ENCODE data around the gene ABR.

Gene ABR

DNA sequence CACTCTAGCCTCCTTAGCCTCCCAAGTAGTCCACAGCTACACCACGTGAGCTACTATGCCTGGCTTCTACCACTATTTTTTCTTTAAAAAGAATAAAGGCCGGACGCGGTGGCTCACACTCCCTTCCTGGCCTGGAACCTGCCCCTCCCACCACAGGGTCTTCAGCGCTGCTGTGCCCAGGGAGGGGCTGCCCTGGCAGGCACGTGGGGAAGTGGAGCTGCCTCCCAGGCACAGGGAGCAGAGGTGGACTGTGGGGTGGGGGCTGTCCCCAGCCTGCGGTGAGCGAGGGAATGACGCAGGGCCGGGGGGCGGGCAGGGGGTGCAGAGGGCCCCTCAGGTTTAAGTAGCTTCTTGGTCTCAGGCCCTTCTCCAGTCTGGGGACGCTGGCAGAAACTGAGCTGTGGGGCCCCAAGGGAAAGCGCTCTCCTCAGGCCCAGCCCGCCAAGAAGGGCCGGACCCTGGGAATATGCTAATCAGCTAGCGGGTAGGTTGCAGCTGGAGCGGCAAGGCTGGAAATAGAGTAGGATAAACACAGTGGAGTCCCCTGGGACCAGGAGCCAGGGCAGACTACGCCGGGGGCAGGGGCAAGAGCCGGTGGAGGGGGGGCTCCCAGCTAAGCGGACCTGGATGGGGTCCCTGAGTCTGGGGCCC lies 136.1 kb downstream of the ABR start:
- DNase-seq = no peak

DNA sequence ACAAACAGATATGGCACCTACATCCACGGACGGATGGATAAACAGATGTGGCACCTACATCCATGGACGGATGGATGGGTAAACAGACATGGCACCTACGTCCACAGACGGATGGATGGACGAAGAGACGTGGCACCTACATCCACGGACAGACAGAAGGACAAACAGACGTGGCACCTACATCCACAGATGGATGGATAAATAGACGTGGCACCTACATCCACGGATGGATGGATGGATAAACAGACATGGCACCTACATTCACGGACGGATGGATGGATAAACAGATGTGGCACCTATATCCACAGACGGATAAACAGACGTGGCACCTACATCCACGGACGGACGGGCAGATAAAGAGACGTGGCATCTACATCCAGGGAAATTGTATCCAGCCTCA lies 137.3 kb downstream of the ABR start:
- DNase-seq = no peak

DNA sequence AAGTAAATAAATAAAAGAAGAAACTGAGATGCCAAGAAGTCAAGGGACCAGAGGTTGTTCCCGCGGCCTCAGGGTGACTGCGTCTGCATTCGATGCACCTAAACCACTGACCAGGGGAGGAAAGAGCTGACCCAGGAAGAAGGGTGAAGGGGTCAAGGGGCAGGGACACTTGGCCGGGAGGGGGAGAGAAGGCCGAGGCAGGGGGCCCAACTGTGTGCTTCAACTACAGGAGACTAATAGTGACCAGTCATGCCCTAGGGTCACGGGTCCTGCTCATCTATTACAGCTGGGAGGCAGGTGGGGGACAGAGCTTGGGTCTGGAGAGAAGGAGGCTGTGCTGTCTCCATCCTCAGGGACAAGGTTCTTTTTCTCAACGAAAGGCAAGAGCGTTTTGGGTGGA lies 138.0 kb downstream of the ABR start:
- DNase-seq = no peak

DNA sequence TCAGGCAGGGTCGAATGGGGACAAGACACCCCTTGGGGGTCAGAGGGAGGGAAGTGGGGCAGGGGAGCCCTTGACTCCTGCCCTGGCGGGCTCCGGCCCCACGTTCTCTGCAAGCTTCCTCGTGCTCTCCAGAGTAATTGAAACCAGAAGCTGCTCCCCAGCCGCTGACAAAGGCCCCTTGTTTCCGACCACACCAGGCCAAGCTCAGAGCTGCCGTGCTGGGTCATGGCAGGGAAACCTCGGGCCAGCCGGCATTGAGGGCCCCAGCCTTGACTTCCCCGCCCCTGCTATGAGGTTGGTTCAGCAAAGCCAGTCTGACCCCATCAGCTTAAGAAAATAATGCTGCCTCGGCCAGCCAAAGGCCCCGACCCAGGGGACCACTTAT lies 139.6 kb downstream of the ABR start:
- peak; percentile 21 for DNase-seq

DNA sequence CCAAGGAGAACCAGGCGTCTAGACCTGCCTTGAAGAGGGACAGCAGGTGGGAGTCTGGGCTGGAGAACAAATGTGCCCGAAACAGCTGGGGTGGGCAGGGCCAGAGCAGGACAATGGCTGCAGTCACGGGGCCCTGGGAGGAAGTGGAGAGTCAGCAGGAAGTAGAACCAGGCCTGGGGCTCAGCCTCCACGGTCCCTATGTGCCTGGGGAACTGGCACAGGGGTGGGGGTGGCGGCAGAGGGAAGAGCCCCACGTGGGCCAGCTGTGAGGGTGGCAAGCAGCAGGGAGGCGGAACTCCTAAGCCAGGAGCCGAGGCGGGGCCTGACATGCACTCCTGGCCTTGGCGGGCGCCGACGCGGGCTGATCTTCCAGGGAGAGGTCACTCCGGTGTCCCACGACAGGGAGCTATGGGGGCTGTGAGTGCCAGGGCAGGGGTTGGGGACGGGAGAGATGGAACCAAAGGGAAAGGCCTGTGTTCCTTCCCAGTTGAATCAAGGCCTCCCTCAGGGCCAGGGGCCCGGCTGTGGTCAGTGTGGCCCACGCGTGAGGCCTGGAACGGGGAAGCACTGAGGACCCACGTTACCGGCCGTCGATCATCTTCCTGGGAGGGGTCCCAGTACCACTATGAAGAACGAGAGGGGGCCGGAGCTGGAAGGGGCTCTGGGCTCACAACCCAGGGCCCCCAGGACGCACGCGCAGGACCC lies 140.1 kb downstream of the ABR start:
- peak; percentile 47 for DNase-seq

DNA sequence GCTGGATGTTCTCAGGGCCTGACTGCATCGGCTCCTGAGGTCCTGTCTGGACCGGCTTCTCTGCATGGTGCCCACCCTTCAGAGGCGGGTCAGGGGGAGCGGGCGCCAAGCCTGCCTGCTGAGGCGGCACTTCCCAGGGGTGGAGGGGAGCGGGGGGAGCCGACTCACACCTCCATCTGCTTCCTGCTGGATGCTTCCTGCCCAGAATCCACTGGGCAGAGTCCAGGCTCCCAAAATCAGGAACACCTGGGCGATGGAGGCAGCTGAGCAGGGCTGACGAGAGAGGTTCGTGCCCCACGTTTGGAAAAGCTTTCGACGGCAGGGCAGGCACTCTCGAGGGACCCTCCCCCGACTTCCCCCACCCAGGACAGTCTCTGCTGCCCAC lies 140.7 kb downstream of the ABR start:
- no peak for DNase-seq

DNA sequence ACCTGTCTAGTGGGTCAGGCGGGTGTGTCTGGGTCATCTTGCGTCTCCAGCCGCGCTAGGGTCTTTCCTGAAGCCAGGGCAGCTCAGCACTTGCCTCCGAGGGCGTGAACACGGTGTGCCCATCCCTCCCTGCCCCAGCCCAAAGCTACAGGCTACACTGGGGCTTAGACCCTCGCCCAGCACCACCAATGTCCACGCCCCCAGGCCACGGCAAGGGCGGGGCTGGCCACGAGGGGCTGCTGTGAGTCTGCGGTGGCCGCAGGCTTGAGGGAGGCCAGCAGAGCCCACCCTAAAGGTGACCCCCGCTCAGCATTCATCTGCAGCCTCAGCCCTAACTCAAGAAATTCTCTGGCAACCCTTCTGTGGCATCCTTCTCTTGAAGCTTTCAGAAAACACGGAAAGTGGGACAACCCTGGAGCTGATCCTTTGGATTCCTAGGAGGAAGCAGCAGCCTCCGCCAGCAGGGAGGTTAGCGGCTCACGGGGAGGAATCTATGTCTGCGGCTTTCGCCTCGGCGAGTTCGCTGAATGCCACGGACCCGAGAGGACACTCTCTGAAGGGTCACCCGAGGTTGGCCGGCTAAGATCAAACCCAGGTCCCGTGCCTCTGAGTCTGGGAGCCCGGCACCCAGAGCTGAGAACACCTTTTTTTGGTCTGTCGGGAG lies 141.2 kb downstream of the ABR start:
- no peak for DNase-seq

DNA sequence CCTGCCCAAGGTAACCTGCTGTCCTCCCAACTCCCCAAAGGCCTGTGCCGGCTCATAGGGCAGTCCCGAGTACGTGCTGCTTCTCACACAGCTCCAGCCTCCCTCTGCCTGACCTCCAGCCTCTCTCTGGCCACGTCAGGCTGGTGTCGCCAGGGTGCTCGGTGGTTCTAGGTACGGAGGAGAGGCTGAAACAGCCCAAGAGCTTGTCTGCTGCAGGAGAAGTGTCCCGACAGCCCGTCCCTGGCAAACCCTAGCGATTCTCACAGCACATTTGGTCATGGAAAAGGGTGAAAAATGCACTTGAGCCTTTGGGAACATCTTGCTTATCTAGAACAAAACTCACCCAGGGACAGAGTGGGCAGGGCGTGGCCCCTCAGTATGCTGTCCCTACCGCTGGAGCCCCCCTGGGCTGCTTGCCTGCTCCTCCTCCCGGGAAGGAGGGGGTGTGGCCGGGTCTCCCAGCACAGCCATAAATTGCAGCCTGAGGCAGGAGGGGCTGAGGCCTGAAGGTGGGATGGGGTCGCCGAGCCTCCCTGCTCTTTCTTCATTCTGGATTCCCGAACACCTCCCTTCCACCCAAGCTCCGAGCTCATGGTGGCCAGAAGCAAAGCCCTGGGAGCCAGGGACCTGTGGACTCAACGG lies 142.4 kb downstream of the ABR start:
- no peak for DNase-seq

DNA sequence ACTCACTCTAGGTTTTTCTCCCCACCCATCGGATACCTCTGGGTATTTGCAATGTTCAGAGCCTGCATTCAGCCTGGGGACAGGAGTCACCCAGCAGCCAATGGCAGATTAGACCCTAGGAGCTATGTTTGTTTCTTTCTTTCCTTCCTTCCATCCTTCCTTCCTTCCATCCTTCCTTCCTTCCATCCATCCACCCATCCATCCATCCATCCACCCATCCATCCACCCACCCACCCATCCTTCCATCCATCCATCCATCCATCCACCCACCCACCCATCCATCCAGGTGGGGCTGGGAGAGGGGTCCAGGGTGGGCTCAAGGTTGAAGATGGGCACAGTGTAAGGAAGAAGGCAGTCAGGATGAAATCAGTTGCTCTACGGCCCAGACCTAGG lies 142.9 kb downstream of the ABR start:
- no peak for DNase-seq

DNA sequence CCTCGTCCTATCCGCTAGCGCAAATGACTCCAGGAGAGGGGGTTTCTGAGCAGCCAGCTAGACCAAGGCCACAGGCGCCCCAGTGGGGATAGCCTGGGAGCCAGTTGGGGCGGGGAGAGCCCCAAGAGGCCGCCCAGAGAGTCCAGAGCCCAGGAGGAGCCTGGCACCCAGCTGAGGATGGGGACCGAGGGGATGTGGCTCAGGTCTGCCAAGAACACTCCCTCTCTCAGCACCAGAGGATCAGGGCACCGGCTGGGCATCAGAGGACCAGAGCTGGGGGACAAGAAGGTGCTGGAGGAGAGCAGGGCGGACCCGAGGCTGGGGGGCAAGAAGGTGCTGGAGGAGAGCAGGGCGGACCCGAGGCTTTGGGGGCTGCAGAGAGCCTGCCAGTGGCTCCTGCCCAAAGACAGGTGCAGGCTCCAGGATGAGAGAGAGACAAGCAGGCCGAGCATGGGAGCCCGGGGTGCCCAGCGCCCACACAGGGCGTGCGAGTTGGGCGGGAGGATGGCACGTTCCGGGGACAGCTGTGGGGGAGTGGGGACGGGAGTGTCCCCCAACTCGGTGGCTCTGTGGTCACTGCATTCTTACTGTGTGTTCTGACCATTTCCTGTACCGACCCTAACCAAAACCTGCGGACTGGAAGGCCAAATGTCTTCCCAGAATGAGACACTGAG lies 143.5 kb downstream of the ABR start:
- no peak for DNase-seq

DNA sequence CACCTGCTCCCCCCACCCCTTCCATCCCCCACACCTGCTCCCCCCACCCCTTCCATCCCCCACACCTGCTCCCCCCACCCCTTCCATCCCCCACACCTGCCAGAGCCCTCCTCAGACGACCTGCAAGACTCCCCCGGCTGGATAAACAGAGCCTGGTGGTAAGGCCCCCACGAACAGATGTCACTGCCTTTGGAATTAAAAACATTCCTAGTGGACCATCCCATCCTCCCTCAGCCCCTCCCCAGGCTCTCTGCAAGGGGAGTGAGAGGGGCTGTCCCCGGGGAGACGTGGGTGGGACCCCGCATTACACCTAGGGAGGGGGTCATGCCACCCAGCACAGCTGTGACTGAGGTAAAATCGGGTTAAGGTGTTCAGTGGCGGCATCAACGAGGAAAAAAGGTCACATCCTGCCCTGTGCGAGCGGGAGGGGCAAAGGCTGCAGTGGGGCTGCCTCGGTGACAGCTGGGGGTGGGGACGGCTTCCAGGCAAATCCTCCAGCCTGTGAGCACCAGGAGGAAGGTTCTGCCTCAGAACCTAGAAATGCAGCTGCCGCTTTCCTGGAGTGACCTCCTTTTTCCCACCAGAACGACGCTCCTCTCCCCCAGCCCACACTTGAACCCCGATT lies 144.1 kb downstream of the ABR start:
- no peak for DNase-seq

DNA sequence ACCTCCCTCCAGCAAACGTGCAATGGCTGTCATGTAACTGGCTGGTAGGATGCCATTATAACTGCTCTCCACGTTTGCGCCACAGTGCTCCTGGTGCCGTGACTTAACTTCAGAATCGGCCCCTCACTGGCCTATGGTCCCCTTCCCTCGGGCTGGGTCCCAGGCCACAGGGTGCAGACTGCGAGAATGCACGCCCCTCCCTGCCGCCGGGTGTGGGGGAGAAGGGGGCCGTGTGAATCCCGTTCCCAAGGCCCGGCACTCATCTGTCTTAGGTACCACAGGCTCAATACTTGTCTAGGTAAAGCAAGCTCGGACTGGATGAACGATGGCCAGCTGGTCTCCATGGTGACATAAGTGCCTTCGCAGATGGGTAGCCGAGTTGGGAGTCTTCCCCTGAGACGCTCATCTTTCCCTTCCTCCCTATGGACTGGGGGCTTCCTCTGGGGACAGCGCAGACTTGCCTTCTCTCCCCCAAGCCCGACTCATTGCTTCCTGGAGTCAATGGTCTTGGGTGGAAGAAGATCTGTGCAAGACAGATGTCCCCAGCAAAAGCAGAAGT lies 145.1 kb downstream of the ABR start:
- no peak for DNase-seq

DNA sequence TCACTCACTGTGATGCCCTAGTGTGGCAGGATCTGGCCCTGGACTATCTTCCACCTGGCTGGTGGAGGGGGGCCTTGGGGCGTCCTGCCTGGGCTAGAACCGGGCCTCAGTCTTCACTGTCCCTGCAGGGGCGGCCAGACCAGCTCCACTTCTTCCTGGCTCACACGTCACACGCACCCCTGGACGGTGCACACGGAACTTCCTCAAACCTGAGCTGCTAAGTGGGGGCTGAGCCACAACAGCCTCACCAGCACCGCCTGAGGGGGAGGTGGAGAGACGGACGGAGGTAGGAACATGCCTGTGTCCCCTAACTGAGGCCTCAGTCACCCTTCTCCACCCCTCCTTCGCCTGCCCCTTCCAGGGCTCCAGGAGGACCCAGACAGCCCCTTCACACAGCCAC lies 146.3 kb downstream of the ABR start:
- no peak for DNase-seq

DNA sequence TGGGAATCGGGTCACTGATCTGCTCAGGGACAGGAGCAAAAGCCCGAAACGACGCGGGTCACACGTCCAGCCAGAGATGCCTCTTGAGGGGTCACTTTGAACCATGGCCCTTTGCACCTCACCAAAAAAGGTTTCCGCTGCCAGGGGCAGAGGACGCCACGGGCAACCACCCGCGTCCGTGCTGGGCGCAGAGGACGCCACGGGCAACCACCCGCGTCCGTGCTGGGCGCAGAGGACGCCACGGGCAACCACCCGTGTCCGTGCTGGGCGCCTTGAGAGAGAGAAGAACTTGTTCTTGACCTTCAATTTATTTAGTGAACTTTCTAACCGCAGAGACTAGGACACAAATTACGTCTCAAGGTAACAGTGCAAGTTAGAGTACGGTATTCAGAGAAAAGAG lies 147.4 kb downstream of the ABR start:
- DNase-seq = no peak

DNA sequence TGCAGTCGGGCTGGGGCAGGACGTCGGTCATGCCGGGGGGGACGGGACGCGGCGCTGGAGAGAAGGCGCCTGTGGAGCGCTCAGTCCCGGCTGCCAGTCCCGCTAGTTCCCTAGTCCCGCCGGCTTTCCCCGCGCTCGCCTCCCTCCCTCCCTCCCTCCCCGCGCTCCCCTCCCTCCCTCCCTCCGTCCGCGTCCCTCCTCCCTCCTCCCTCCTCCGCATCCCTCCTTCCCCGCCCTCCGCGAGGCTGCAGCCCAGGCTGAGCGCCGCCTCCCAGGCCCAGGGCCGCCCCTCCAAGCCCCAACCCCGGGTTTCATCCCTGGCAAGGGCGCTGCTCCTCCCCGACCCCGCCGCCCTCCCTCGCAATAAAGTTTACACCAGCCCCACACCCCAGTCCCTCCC lies 148.1 kb downstream of the ABR start:
- no peak for DNase-seq

DNA sequence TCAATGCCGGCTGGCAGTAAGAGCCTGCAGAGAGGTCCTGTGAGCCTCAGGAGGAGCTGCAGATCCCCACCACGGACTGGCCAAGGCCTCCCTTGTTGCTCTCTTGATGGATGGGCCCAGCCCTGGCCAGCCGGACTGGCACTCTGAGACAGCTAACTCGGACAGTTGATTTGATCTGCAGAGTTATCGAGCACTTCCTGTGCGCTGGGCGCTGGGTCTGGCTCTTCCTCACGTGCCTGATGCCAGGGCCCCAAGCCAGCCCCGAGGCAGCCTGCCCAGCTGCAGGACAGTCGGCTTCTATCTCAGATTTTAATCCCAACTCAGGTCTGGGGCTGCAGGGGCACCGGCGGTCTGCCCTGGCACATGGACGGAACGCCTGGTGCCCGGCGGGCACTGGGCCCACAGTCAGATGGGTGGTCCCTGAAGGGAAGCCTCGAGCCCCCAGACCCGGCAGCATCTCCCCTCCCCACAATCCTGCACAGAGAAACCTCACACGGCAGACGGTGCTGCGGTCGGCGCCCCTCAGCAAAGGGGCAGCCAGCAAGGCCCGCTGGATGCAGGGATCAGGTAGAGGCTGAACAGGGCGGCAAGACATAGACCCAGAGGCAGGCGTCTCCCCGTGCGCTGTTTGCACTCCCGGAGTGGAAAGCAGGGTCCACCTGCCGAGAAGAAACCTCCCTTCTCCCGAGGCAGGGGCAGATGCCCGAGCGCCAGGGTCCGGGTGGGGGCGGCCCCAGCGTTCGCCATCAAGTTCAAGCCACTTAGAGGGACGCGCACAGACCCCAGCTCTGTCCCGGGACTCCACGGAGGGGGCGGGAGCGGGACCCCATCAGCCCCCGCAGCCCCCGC lies 148.9 kb downstream of the ABR start:
- no peak for DNase-seq

DNA sequence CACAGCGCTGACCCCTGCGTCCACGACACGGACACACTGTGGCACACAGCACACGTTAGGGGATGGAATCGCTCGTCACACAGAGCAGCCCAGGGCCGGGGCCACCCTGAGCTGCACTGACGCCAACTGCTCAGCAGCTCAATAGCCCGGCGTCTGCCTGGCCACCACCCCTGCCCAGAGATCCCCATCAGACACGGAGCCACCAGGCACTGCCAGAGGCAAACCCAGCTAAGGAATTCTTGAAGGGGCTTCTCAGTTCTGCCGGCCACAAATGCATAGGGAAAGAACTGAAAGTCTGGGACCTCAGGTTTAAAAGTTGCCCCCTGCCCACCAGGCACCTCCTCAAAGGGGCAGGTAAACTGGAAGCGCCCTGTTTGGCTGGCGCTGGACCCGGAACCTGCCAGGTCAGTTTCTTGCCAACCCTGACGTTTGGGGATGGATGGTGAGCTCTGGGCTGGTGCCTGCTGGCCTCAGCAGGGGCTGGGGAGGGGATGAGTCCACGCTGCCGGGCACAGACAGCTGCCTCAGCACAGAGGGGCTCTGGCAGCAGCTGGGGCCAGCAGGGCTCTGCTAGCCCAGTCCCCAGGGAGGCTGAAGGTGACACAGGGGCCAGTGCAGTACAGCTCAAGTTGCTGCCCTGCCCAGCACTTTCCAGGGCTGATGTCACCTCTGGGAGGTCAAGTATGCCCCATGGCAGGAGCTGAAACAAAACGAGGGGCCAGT lies 149.7 kb downstream of the ABR start:
- no peak for DNase-seq

DNA sequence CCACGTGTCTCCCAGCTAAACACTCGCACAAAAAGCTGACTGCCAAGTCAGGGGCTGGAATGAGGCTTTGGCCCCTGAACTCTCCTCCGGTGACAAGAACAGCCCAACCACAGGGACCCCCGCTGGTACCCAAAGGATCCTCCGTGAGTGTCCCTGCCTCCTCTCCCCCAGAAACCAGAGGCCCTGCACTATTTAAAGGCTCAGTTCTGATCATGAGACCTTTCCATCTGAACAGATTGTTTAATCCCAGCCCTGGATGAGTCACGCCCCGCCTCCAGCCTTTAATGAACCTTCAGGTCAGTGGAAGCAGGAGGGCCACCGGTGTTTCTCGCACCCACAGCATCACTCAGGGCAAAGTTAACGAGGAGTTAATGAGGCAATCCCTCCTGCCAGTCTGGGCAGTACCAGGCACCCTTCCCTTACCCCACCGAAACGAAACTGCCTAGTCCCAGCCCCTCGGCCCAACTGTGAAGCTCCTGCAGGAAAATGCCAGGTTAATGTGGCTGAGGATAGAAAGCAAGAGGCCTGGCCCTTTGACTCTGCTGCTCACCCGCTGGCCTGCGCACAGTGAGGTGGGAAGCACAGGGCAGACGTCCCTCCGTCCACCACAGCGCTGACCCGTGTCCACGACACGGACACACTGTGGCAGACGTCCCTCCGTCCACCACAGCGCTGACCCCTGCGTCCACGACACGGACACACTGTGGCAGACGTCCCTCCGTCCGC lies 150.4 kb downstream of the ABR start:
- DNase-seq = no peak

DNA sequence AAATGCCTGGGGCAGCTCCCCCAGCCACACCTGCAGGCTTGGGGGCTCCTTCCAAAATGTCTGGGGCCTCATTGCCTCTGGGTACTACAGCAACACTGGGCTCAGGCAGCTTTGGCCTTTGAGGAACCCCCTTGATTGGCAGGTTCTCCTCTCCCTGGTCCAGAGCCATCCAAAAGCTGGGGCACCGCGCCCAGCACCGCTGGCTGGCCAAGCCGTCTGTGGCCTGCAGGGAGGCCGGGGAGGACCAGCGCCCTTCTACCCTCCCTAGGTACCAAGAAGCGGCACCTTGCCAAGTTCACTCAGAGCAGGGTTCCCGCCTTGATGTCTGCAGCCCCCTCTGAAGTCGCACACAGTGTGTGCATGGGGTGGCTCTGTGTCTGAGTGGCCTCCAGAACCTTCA lies 152.7 kb downstream of the ABR start:
- DNase-seq = no peak

DNA sequence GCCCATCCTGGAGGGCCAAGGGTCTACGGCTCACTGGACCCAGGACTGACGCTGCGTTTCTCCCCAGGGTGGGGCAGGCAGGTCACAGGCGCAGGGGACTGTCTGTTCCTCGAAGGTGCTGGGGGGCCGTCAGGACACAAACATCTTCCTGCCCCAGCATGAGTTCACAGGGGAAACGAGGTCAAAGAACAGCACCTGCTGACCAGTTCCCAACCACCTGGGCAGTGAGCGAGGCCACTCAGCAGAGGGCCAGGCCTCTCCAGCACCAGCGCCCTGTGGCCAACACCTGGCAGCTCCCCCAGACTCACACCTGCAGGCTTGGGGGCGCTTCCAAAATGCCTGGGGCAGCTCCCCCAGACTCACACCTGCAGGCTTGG lies 153.2 kb downstream of the ABR start:
- DNase-seq = no peak
